GM19099 (cell line): ENCODE measurements around the gene BPIFB3.

Experiments used
- POLR2A ChIP-seq: IDR thresholded peaks from 3 replicates; pipeline ENCODE4 v1.6.1; 2011; ENCODE audit warnings: low read depth; ENCODE audit not compliant: insufficient read length; ENCODE audit errors: extremely low read depth

BPIFB3 gene

GRCh38 chr20:33034115-33034514 is 19.6 kb upstream of the BPIFB3 start:
- no peak for TF ChIP-seq POLR2A

DNA sequence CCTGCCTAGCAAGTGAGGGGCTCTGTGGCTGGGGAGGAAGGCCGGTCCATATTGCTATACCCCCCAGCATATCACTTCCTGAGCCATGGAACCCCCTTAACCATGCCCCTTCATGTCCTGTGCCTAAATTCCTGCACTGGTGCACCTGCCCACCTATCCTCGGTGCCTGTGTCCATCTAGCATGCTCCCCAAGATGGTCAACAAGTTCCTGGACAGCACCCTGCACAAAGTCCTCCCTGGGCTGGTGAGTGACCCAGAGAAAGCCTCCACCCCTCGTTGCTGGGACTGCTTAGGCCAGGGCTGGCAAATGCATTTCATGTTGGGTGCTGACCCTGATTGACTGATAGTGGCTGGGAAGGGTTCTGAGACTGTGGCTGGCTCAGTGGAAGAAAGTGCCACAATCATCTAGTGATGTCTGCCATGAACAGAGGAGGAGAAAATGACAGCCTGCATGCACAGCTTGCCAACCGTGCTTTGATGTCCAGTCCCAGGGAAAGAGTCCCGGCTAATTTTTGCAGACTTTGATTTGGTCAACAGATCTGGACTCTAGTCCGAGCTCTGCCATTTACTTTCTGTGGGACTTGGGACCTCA is 18.7 kb upstream of the BPIFB3 start:
- TF ChIP-seq POLR2A = no peak

- TF ChIP-seq POLR2A = no peak
These were observed 16.2 kb upstream of the BPIFB3 start for GRCh38 chr20:33037456-33037855.

DNA sequence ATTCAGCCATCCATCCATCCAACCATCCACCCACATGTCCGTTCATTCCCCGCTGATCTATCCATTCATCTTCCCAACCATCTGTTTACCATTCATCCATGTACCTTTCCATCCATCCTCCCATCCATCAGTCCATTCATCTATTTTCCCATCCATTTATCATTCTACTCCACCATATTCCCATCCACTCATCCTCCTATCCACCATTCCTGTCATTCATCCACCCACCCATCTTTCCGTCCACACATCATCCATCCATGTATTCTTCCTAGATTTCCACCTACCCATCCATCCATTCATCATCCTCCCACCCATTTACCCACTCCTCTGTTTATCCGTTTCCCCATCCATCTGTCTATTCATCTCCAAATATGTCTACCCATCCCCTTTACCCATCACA is 15.5 kb upstream of the BPIFB3 start:
- TF ChIP-seq POLR2A = no peak

DNA sequence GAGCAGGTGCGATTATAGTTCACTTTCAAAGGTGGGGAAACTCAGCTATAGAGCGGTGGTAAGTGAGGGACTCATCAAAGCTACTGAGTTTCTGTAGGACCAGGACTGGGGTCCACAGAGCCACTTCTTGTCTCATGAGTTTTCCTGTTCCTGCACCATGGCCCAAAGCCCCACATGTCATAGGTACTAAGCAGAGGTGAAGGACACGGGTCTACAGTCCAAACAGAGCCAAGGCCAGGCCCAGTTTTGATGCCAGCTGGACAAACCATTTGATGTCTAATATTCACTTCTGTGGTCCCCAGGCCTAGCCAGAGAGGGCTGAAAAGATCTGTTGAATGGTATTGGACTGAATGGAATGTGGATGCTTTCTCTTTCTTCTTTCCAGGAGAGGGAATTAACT is 11.3 kb upstream of the BPIFB3 start:
- TF ChIP-seq POLR2A = no peak

GRCh38 chr20:33042983-33043730 is 10.5 kb upstream of the BPIFB3 start:
- TF ChIP-seq POLR2A = no peak

GRCh38 chr20:33043731-33044181 is 9.9 kb upstream of the BPIFB3 start:
- no peak for TF ChIP-seq POLR2A

DNA sequence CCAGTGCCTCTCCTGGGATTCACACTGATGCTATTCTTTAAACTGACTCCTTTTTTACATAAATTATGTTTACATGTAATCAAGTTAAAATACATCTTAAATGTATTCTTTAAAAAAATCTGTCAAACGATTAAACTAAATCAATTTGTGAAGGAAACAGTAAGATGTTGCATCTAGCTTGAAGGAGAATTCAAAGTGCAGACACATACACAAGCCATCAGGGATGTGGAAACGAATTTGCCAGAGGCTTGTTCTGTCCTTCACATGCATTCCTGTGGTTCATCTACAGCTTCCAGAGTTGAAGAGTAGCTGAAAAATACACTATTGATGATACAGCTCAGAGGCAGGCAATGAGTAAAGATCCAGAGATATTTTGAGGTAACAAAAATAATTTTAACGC is 7.3 kb upstream of the BPIFB3 start:
- no peak for TF ChIP-seq POLR2A

DNA sequence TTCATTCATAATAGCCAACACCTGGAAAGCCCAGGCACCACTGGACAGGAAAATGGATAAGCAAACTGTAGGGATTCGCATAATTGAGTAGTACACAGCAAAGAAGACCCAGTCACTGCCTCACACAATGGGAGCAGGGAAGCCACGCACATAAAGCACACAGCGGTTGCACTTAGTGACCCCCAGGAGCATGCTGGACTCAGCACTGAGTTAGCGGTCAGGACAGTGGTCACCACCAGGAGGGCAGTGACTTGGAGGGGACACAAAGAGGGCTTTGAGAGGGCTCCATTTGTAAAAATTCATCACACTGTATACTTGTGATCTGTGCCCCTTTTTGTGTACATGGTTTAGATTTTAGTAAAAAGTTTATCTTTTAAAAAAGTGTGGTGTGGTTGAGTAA is 2.4 kb upstream of the BPIFB3 start:
- no peak for TF ChIP-seq POLR2A

GRCh38 chr20:33054381-33054780 is 678 bp downstream of the BPIFB3 start:
- TF ChIP-seq POLR2A = no peak

DNA sequence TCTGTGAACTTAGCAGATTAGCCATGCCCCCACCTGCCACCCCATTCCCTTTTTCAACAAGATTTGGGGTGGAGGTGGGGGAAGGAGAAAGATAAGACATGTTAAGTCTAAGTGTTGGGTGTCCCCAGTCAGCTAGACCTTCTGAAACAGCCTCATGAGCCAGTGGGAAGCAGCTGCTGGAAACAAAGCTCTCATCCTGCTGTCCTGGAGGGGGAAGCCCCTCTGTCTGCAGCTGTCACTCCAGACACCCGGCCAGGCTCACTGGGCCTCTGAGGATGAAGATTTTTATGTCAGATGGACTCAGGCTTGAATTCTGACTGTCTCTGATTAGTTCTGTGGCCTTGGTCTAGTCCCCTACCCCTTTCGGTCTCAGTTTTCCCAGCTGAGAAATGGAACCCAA is 1.1 kb downstream of the BPIFB3 start:
- no peak for TF ChIP-seq POLR2A

- TF ChIP-seq POLR2A = no peak
These were observed 5.4 kb downstream of the BPIFB3 start for GRCh38 chr20:33059136-33059535.

GRCh38 chr20:33059741-33060390 is 6.2 kb downstream of the BPIFB3 start:
- no peak for TF ChIP-seq POLR2A

GRCh38 chr20:33061658-33062028 is 7.9 kb downstream of the BPIFB3 start:
- TF ChIP-seq POLR2A = no peak

- TF ChIP-seq POLR2A = no peak
These were observed 8.6 kb downstream of the BPIFB3 start for GRCh38 chr20:33062105-33062824.

- no peak for TF ChIP-seq POLR2A
These were observed 9.1 kb downstream of the BPIFB3 start for GRCh38 chr20:33062825-33063149.

GRCh38 chr20:33063271-33063670 is 9.6 kb downstream of the BPIFB3 start:
- no peak for TF ChIP-seq POLR2A
